GM12891 (cell line): ENCODE measurements around the gene PDE8A.

Source experiments
- PAX5 ChIP-seq: IDR thresholded peaks from 2 replicates; pipeline ENCODE4 v1.6.1; 2011; ENCODE audit warnings: low read length, moderate library complexity, mild to moderate bottlenecking; ENCODE audit not compliant: insufficient read depth, severe bottlenecking
- POLR2A ChIP-seq: IDR thresholded peaks from 2 replicates; pipeline ENCODE4 v1.6.1; 2011; ENCODE audit warnings: low read depth, low read length, control low read depth
- POLR2AphosphoS5 ChIP-seq: IDR thresholded peaks from 2 replicates; pipeline ENCODE4 v1.6.1; 2011; ENCODE audit warnings: low read depth, low read length, control low read depth
- SPI1 ChIP-seq: IDR thresholded peaks from 2 replicates; pipeline ENCODE4 v1.6.1; 2011; ENCODE audit warnings: low read depth, low read length, control low read depth
- TAF1 ChIP-seq: IDR thresholded peaks from 2 replicates; pipeline ENCODE4 v1.6.1; 2011; ENCODE audit warnings: low read depth, low read length, control low read depth

GRCh38 chr15:85114886-85115285 is 133.2 kb downstream of the PDE8A start:
- TF ChIP-seq POLR2A (no peak), POLR2AphosphoS5 (no peak), TAF1 (no peak), PAX5 (no peak), SPI1 (no peak)
